Stomach (tissue), 4 donors: ENCODE measurements around the gene RSL24D1.

ENCODE experiments used
- POLR2A ChIP-seq, 4 donors: fragments of 450-650 bp; IDR thresholded peaks; one replicate each; pipeline ENCODE4 v1.6.1; 2016; ENCODE audit warnings: antibody characterized with exemption in 4 of 4, control low read depth in 2 of 4, mild to moderate bottlenecking in 1 of 4, moderate library complexity in 1 of 4
- POLR2AphosphoS5 ChIP-seq, 3 donors: sonication (generic); formaldehyde crosslinking; IDR thresholded peaks; one replicate each; pipeline ENCODE4 v1.6.1; 2016; ENCODE audit warnings: antibody characterized with exemption in 3 of 3
- TF ChIP-seq, protein P1 (sequence below), 7 experiments: fragments of 450-650 bp in 4 of 7; fragments of 200-600 bp in 3 of 7; sonication (generic) in 3 of 7; IDR thresholded peaks; one replicate each; pipeline ENCODE4 v1.5.1; 2016 to 2019; ENCODE audit warnings: antibody characterized with exemption in 7 of 7, control low read depth in 2 of 7, mild to moderate bottlenecking in 1 of 7

DNA sequence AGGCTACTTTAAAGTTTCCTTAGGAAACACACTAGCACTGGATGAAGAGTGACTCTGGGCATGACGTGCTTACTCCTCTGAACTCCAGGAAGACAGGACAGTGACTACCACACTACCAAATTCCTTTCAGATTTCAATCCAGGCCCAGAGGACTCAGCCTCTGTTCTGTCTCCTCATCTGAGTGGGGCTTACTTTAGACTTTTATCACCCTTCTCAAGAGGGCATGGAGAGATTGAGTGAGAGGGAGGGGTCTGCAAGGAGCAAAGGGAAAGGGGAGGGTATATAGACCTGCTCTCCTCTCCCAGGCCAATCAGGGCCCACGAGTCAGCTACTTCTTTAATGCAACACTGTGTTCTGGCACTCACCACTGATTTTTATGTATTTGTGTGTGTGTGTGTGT, 29.4 kb upstream of the RSL24D1 start:
- TF ChIP-seq, protein P1, sequence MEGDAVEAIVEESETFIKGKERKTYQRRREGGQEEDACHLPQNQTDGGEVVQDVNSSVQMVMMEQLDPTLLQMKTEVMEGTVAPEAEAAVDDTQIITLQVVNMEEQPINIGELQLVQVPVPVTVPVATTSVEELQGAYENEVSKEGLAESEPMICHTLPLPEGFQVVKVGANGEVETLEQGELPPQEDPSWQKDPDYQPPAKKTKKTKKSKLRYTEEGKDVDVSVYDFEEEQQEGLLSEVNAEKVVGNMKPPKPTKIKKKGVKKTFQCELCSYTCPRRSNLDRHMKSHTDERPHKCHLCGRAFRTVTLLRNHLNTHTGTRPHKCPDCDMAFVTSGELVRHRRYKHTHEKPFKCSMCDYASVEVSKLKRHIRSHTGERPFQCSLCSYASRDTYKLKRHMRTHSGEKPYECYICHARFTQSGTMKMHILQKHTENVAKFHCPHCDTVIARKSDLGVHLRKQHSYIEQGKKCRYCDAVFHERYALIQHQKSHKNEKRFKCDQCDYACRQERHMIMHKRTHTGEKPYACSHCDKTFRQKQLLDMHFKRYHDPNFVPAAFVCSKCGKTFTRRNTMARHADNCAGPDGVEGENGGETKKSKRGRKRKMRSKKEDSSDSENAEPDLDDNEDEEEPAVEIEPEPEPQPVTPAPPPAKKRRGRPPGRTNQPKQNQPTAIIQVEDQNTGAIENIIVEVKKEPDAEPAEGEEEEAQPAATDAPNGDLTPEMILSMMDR (IDR thresholded peaks at IDR 0.05), result no peak
- TF ChIP-seq POLR2A (IDR thresholded peaks at IDR 0.05) (no peak), POLR2AphosphoS5 (IDR thresholded peaks at IDR 0.05) (no peak)
